Mucosa of rectum (tissue), 2 donors: ENCODE measurements around the gene GRIPAP1.

Experiments used
- H3K27ac ChIP-seq, 2 donors: one replicate each; pipeline ENCODE4 v1.7.0; 2013; ENCODE audit warnings: inconsistent platforms in 2 of 2, low read depth in 2 of 2, low read length in 2 of 2
- H3K27me3 ChIP-seq, 2 donors: one replicate each; pipeline ENCODE4 v1.7.0; 2013; ENCODE audit warnings: low read length in 2 of 2; ENCODE audit not compliant: control insufficient read depth in 2 of 2, insufficient read depth in 2 of 2
- H3K36me3 ChIP-seq, 2 donors: one replicate each; pipeline ENCODE4 v1.7.0; 2013; ENCODE audit warnings: low read length in 2 of 2; ENCODE audit not compliant: control insufficient read depth in 2 of 2, insufficient read depth in 2 of 2
- H3K4me1 ChIP-seq, 2 donors: one replicate each; pipeline ENCODE4 v1.7.0; 2013; ENCODE audit warnings: low read length in 2 of 2, mild to moderate bottlenecking in 1 of 2; ENCODE audit not compliant: control insufficient read depth in 2 of 2, insufficient read depth in 2 of 2
- H3K4me3 ChIP-seq, 2 donors: one replicate each; pipeline ENCODE4 v1.7.0; 2013; ENCODE audit warnings: low read length in 2 of 2
- H3K9ac ChIP-seq, 2 donors: one replicate each; pipeline ENCODE4 v1.7.0; 2013; ENCODE audit warnings: low read length in 2 of 2, low read depth in 1 of 2, mild to moderate bottlenecking in 1 of 2
- H3K9me3 ChIP-seq, 2 donors: one replicate each; pipeline ENCODE4 v1.7.0; 2013; ENCODE audit warnings: low read length in 2 of 2; ENCODE audit not compliant: control insufficient read depth in 2 of 2
- donor health status: healthy.
- donor health status: Normal muscosa, but diverticular disease.

GRIPAP1 gene

DNA sequence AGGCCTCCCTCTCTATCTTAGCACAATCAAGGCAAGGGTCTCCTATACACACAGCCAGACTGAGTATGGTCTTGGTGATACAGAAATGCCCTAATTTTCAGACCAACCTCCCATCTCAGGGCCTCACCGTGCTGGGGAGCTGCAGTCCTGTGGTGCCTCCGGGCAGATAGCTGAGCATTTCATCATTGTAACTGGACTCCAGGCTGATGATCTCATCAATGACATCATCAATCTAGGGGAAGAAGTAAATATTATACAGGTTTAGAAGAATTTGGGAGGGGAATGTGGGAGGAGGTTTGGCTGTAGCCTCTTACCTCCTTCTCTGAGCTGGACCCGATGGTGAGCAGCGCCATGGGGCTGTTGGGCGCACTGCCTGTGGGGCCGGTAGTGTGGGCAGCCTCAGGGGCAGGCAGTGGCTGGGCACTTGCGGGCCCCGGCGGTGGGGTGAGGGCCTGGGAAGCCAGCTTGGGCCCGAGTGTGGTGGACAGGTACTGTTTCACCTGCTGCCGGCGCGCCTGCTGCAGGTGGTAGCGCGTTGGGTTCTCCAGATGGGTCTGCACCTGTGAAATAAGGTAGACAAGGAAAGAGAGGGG lies 35.9 kb upstream of the GRIPAP1 start:
- H3K4me1 ChIP-seq: peaks cover 7 to 10% of the 10 kb centered on the region in 2 donors

GRCh38 chrX:49030283-49030682 lies 28.2 kb upstream of the GRIPAP1 start:
- peaks cover 2 to 6% of the 10 kb centered on the region in 2 donors for H3K4me1 ChIP-seq
- no peaks in the 10 kb centered on the region for H3K9me3 ChIP-seq
- H3K27me3 ChIP-seq: no peaks in the 10 kb centered on the region
- H3K36me3 ChIP-seq: peaks cover 7 to 19% of the 10 kb centered on the region in 2 donors
- H3K4me3 ChIP-seq: no peak overlapping the region
- no peak overlapping the region for H3K9ac ChIP-seq
- no peak overlapping the region for H3K27ac ChIP-seq

More for the DNA sequence above, 35.9 kb upstream of the GRIPAP1 start:
- H3K9me3 ChIP-seq: no peaks in the 10 kb centered on the region
- H3K27me3 ChIP-seq: no peaks in the 10 kb centered on the region
- H3K36me3 ChIP-seq: peaks cover 23% of the 10 kb centered on the region in 2 donors
- no peak overlapping the region for H3K9ac ChIP-seq
- no peak overlapping the region for H3K4me3 ChIP-seq
- no peak overlapping the region for H3K27ac ChIP-seq

- no peaks in the 10 kb centered on the region for H3K9me3 ChIP-seq
- H3K27ac ChIP-seq: no peak overlapping the region
- H3K4me1 ChIP-seq: peaks cover 2 to 6% of the 10 kb centered on the region in 2 donors
- H3K4me3 ChIP-seq: no peak overlapping the region
- peaks cover 7 to 19% of the 10 kb centered on the region in 2 donors for H3K36me3 ChIP-seq
- no peaks in the 10 kb centered on the region for H3K27me3 ChIP-seq
- no peak overlapping the region for H3K9ac ChIP-seq
Measured at GRCh38 chrX:49029876-49030275, 27.8 kb upstream of the GRIPAP1 start.

DNA sequence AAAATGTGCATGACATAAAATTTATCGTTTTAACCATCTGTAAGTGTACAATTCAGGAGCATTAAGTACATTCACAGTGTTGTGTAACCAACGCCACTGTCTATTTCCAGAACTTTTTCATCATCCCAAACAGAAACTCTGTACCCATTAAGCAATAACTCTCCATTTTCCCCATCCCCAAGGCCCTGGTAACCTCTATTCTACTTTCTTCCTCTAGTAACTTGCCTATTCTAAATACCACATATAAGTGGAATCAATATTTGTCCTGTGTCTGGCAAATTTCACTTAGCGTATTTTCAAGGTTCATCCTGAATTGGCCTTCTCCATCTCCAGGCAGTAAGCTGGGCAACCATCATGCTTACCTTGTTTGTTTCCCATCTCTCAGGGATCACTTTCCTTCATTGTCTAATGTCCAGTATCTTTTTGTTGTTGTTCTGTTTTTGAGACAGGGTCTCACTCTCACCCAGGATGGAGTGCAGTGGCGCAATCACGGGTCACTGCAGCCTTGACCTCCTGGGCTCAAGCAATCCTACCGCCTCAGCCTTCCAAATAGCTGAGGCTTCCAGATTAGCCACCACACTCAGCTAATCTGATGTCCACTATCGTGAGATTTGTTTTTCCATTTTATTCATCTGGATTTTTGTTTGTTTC lies 17.7 kb upstream of the GRIPAP1 start:
- Histone ChIP-seq H3K9me3 (no peaks in the 10 kb centered on the region), H3K36me3 (no peaks in the 10 kb centered on the region), H3K9ac (no peak overlapping the region), H3K4me3 (no peak overlapping the region), H3K27ac (no peak overlapping the region), H3K4me1 (no peaks in the 10 kb centered on the region), H3K27me3 (no peaks in the 10 kb centered on the region)

DNA sequence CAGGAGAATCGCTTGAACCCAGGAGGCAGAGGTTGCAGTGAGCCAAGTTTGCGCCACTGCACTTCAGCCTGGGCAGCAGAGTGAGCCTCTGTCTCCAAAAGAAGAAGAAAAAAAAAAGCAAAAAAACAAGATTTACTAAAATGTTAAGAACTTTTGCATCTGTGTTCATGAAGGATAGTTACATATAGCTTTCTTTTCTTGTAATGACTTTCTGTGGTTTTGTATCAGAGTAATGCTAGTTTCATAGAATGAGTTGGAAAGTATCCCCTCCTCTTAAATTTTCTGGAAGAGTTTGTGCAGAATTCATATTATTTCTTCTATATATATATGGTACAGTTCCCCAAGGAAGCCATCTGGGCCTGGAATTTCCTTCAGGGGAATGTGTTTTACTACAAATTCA lies 17.0 kb upstream of the GRIPAP1 start:
- no peak overlapping the region for H3K9ac ChIP-seq
- H3K4me1 ChIP-seq: no peaks in the 10 kb centered on the region
- no peak overlapping the region for H3K27ac ChIP-seq
- no peaks in the 10 kb centered on the region for H3K9me3 ChIP-seq
- H3K27me3 ChIP-seq: no peaks in the 10 kb centered on the region
- H3K4me3 ChIP-seq: no peak overlapping the region
- H3K36me3 ChIP-seq: no peaks in the 10 kb centered on the region

DNA sequence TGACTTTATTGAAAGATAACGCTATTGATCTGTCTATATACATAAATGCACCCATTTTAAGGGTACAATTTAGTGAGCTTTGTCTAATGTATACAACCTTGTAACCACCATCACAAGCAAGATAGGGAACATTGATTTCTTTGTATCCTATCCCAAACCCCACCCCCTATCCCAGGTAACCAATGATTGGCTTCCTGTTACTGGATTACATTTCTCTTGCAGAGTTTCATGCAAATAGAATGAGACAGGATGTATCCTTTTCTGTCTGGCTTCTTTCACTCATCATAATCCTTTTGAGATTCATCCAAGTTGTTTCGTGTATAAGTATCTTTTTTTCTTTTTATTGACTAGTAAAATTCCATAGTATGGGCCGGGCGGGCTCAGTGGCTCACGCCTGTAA lies 1.6 kb upstream of the GRIPAP1 start:
- H3K4me1 ChIP-seq: peaks cover 2 to 5% of the 10 kb centered on the region in 2 donors
- no peaks in the 10 kb centered on the region for H3K27me3 ChIP-seq
- peaks cover 0 to 4% of the 10 kb centered on the region in 2 donors for H3K36me3 ChIP-seq
- no peak overlapping the region for H3K4me3 ChIP-seq
- H3K27ac ChIP-seq: no peak overlapping the region
- no peak overlapping the region for H3K9ac ChIP-seq
- H3K9me3 ChIP-seq: no peaks in the 10 kb centered on the region

- H3K4me3 ChIP-seq: peak overlapping the region; percentile 76 to 93
- no peaks in the 10 kb centered on the region for H3K9me3 ChIP-seq
- H3K36me3 ChIP-seq: peaks cover 5 to 9% of the 10 kb centered on the region in 2 donors
- H3K9ac ChIP-seq: peak overlapping the region; percentile 74 to 88
- H3K27me3 ChIP-seq: no peaks in the 10 kb centered on the region
- peak overlapping the region; percentile 86 for H3K27ac ChIP-seq
- peaks cover 2 to 5% of the 10 kb centered on the region in 2 donors for H3K4me1 ChIP-seq
Measured at GRCh38 chrX:49001521-49002090, 458 bp downstream of the GRIPAP1 start.

- no peak overlapping the region for H3K27ac ChIP-seq
- H3K4me1 ChIP-seq: peaks cover 2 to 5% of the 10 kb centered on the region in 2 donors
- peaks cover 9% of the 10 kb centered on the region in 2 donors for H3K36me3 ChIP-seq
- H3K9ac ChIP-seq: no peak overlapping the region
- no peak overlapping the region for H3K4me3 ChIP-seq
- H3K27me3 ChIP-seq: no peaks in the 10 kb centered on the region
- no peaks in the 10 kb centered on the region for H3K9me3 ChIP-seq
Measured at GRCh38 chrX:49000636-49001035, 1.4 kb downstream of the GRIPAP1 start.

GRCh38 chrX:48999030-48999429 lies 3.0 kb downstream of the GRIPAP1 start:
- Histone ChIP-seq H3K27me3 (no peaks in the 10 kb centered on the region), H3K9ac (no peak overlapping the region), H3K36me3 (peaks cover 9 to 13% of the 10 kb centered on the region in 2 donors), H3K4me1 (peaks cover 2 to 5% of the 10 kb centered on the region in 2 donors), H3K4me3 (no peak overlapping the region), H3K27ac (no peak overlapping the region), H3K9me3 (no peaks in the 10 kb centered on the region)

- H3K9me3 ChIP-seq: no peaks in the 10 kb centered on the region
- H3K27ac ChIP-seq: no peak overlapping the region
- peaks cover 2 to 5% of the 10 kb centered on the region in 2 donors for H3K4me1 ChIP-seq
- no peaks in the 10 kb centered on the region for H3K27me3 ChIP-seq
- H3K9ac ChIP-seq: no peak overlapping the region
- peaks cover 9 to 14% of the 10 kb centered on the region in 2 donors for H3K36me3 ChIP-seq
- no peak overlapping the region for H3K4me3 ChIP-seq
Measured at GRCh38 chrX:48998391-48998790, 3.7 kb downstream of the GRIPAP1 start.
